ENCODE results near the gene PTPRT. TPM values are rescaled to one million over a fixed set of nuclear protein-coding genes. Genes with fewer than 3 reads are reported as not detected.

Gene PTPRT
- total RNA-seq, 1 experiment from 2014 or later = 0.13 TPM

- H3K9ac ChIP-seq (ENCODE audit: extremely low read depth, insufficient read length, low read length) = no peak overlapping the region
- H3K79me1 ChIP-seq (ENCODE audit: insufficient read depth, low read depth, low read length, poor library complexity, severe bottlenecking) = no peaks in the 10 kb centered on the region
- no peak overlapping the region for H3K18ac ChIP-seq (ENCODE audit: insufficient read length, low read depth, low read length)
- Mint-ChIP-seq H3K4me3 (no peak overlapping the region), H3K9me3 (no peaks in the 10 kb centered on the region), H3K27me3 (ENCODE audit: low read depth) (peaks cover 3% of the 10 kb centered on the region), H3K36me3 (ENCODE audit: insufficient read depth in 1 of 3, low read depth in 3 of 3) (no peaks in the 10 kb centered on the region), H3K4me1 (no peaks in the 10 kb centered on the region), H3K27ac (no peak overlapping the region)
- no peak overlapping the region for H2AFZ ChIP-seq (ENCODE audit: low read length)
- H3K23ac ChIP-seq (ENCODE audit: insufficient read length, low read depth, low read length) = no peak overlapping the region
- H2BK20ac ChIP-seq (ENCODE audit: low read depth, low read length, poor library complexity, severe bottlenecking) = no peak overlapping the region
- no CpG with 5 or more reads among the region's 4 CpGs for WGBS (ENCODE audit: extremely low coverage, insufficient read length, low lambda C conversion rate)
- H3K79me2 ChIP-seq (ENCODE audit: insufficient read depth, low read length) = no peaks in the 10 kb centered on the region
- H3K27me3 ChIP-seq (ENCODE audit: insufficient read depth, low read length) = no peaks in the 10 kb centered on the region
- no peak overlapping the region for H3K14ac ChIP-seq (ENCODE audit: insufficient read depth, low read length)
- H3K27ac ChIP-seq (ENCODE audit: insufficient read length, low read depth, low read length) = no peak overlapping the region
- H3K56ac ChIP-seq (ENCODE audit: insufficient read length, low read depth, low read length) = no peak overlapping the region
- H2AK5ac ChIP-seq (ENCODE audit: insufficient read length, low read length) = no peak overlapping the region
- no peak overlapping the region for H4K8ac ChIP-seq (replicated peaks; ENCODE audit: insufficient read length, low read depth, low read length)
- no peak overlapping the region for H4K91ac ChIP-seq (ENCODE audit: insufficient read length, low read depth, low read length)
- H2BK120ac ChIP-seq (ENCODE audit: low read depth, low read length, poor library complexity, severe bottlenecking) = no peak overlapping the region
- no peaks in the 10 kb centered on the region for H3K23me2 ChIP-seq (ENCODE audit: insufficient read length, low read depth, low read length, poor library complexity, severe bottlenecking)
- H2BK15ac ChIP-seq (ENCODE audit: low read depth, low read length) = no peak overlapping the region
- no peaks in the 10 kb centered on the region for H4K20me1 ChIP-seq (ENCODE audit: control insufficient read depth, insufficient read depth, insufficient read length)
- H2BK12ac ChIP-seq (ENCODE audit: insufficient read length, low read depth, low read length) = no peak overlapping the region
- no peaks in the 10 kb centered on the region for H3K4me1 ChIP-seq (ENCODE audit: insufficient read depth, low read length)
- no peak overlapping the region for H3K4me2 ChIP-seq (ENCODE audit: insufficient read depth, insufficient read length, low read length)
- no peak for DNase-seq
- no peak overlapping the region for H3K4ac ChIP-seq (ENCODE audit: low read depth, low read length)
- no peak overlapping the region for H2BK5ac ChIP-seq (ENCODE audit: insufficient read length, low read length)
- H4K5ac ChIP-seq (ENCODE audit: insufficient read length, low read depth, low read length) = no peak overlapping the region
- no peak overlapping the region for H3T11ph ChIP-seq (ENCODE audit: low read length)
- H3K9me3 ChIP-seq (ENCODE audit: control insufficient read depth, low read depth, low read length) = no peaks in the 10 kb centered on the region
- no peak for TF ChIP-seq CTCF (conservative IDR thresholded peaks at IDR 0.05)
Measured at GRCh38 chr20:42785041-42785440, 404.7 kb downstream of the PTPRT start.
